Upper lobe of left lung (tissue), 4 donors: ENCODE results near the gene C22orf23.

Source experiments
- CTCF ChIP-seq, 6 experiments: fragments of 450-650 bp in 4 of 6; fragments of 200-600 bp in 2 of 6; sonication (generic) in 2 of 6; IDR thresholded peaks; one replicate each; pipeline ENCODE4 v1.5.1; 2016 to 2019; ENCODE audit warnings: antibody characterized with exemption in 6 of 6
- EP300 ChIP-seq, 4 donors: sonication (generic); formaldehyde crosslinking; IDR thresholded peaks; one replicate each; pipeline ENCODE4 v1.5.1; 2017; ENCODE audit warnings: antibody characterized with exemption in 4 of 4, control low read depth in 2 of 4
- POLR2A ChIP-seq, 4 donors: fragments of 450-650 bp; IDR thresholded peaks; one replicate each; pipeline ENCODE4 v1.5.1; 2016 to 2017; ENCODE audit warnings: antibody characterized with exemption in 4 of 4, mild to moderate bottlenecking in 2 of 4
- POLR2AphosphoS5 ChIP-seq, 2 donors: sonication (generic); formaldehyde crosslinking; IDR thresholded peaks; one replicate each; pipeline ENCODE4 v1.5.1; 2017; ENCODE audit warnings: antibody characterized with exemption in 2 of 2

DNA sequence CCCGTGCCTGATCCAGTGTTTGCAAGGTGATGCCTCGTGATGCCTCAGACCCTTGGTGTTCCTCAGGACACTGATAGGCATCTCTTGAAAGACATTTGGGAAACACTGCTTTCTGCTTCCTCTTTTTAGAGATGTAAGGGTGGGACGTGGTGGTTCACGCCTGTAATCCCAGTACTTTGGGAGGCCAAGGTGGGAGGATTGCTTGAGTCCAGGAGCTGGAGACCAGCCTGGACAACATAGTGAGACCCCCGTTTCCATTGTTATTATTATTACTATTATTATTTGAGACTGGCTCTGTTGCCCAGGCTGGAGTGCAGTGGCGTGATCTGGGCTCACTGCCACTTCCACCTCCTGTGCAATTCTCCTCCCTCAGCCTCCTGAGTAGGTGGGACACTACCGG, 37.5 kb upstream of the C22orf23 start:
- TF ChIP-seq CTCF (IDR thresholded peaks at IDR 0.05), result no peak
- TF ChIP-seq POLR2A (IDR thresholded peaks at IDR 0.05), result no peak
- TF ChIP-seq EP300 (IDR thresholded peaks at IDR 0.05), result no peak
- no peak for TF ChIP-seq POLR2AphosphoS5 (IDR thresholded peaks at IDR 0.05)
